NCI-H526 (cell line): ENCODE measurements around the gene AKAP12.
"Not testable (repeated sequence)": the region's sequence is repeated elsewhere in the genome, so short reads cannot be mapped to it uniquely, and the experiment has no call there.

ENCODE experiments used
- DNase-seq, 2 experiments: peaks; one replicate each; lab custom pipeline; 2025; lab: John Stamatoyannopoulos, UW

Gene AKAP12

DNA sequence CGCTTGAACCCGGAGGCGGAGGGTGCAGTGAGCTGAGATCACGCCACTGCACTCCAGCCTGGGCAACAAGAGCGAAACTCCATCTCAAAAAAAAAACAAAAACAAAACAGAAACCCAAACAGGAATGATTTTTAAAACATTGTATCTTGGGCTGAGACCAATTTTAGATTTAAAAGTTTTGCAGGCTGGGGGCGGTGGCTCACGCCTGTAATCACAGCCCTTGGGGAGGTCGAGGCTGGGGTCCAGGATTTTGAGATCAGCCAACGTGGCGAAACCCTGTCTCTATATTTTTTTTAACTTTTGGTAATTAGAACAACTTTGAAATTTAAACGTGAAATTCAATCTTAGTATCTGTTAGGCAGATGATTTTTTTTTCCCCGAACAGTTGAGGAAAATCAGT, 70.5 kb downstream of the AKAP12 start:
- DNase-seq, result no peak

DNA sequence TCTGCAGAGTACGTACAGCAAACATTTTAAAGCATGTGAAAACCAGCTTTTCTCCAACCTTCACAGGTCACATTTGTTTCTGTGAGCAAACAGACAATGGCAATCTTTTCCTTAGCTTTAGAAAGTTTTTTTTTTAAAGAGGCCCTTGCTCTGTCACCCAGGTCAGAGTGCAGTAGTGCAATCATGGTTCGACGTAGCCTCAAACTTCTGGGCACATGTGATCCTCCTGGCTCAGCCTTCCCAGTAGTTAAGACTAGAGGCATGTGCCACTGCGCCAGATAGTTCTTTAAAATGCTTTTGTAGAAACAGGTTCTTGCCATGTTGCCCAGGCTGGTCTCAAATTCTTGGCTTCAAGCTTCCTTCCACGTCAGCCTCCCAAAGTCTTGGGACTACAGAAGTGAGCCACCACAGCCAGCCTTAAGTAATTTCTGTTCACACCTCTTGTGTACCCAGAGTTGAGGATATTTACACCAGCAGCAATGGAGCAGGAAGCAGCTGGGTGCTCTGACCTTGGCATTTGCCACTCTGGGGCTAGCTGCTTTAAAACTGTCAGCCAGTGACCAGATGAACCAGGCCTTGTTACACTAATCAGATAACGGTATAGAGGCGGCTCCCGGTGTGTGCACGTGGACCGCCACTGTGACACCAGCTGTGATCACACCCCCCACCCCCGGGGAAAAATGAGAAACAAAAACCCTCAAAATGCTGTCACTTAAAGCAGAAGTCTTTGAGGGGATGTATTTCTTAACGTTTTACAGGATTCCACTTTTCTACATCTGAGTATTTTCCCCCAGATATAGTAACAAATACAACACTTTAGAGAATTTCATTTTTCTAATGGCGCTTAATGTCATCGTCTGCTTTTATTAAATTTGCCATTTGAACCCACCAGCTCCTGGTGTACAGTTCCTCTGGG, 71.3 kb downstream of the AKAP12 start:
- no peak for DNase-seq

DNA sequence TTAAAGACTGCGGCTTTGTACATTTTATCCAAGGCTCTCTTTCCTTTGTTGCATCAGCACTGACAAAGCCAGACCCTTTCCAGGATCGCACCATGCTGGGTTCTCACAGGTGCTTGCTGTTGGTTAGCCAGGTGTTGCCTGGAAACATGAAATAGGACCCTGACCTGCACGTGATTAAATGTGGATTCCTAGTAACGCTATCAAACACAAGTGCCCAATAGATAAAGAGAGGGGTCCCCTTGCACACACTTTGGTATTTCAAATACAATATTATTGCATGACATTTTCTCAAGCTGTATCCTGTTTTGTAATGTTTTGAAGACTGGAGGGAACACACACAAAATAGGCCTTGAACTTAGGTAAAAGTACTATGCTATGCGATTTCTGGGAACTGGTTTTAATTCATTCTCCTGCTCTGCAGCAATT, 73.3 kb downstream of the AKAP12 start:
- DNase-seq, result peak; percentile 31 to 61

DNA sequence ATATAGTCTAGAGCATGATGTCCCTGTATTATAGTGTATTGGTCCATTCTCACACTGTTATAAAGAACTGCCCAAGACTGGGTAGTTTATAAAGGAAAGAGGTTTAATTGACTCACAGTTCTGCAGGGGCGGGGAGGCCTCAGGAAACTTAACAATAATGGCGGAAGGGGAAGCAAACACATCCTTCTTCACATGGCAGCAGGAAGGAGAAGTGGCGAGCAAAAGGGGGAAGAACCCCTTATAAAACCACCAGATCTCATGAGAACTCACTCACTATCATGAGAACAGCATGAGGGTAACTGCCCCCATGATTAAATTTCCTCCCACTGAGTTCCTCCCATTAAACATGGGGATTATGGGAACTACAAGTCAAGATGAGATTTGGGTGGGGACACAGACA, 75.9 kb downstream of the AKAP12 start:
- not testable (repeated sequence) for DNase-seq

DNA sequence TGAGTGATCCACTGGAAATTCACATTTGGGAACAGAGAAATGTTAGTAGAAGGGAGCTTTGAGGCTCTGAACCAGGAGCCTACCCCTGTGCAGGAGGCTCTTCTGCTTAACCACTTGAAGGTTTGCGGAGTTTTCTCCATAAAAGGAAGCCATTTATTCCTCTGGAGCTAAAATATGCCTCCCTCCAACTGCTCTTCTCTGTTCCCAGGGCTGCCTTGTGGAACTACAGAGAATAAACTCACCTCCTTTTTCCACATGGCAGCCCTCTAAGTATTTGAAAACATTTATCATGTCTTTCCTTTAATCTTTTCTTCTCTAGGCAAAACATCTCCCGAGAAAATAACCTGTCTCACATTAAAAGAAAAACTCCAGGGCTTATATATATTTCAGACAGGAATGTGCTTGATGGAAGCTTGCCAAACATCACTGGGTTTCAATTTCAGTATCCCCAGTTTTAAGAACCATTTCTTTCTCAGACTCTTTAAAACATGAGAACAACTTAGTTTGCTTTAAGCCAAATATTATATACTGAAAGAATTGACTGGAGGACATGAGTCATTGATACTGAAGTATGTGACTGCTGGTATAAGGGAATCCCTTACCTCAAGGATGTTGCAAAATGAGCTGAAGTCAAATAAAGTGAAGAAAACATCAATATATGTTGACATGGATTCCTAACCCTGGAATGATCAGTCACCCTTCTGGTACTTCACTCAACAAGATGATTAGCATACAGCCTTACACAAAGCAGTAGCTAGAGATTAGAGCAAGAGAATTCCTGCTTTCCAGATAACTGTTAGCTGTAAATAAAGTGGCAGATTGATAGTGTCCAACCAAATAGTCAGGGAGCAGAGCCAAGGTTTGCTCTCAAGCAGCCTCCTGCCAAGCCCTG, 77.6 kb downstream of the AKAP12 start:
- no peak for DNase-seq

DNA sequence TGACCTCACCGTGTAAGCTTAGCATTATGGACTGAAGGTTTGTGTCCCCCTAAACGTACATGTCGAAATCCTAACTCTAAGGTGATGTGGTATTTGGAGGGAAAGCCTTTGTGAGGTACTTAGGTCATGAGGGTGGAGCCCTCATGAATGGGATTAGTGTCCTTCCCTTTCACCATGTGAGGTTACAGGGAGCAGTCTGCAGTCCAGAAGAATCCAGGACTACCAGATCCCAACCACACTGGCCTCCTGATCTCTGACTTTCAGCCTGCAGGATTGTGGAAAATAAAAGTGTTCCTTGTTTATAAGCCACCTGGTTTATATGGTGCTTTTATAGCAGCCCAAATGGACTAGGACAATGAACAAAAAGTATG, 78.2 kb downstream of the AKAP12 start:
- no peak for DNase-seq

DNA sequence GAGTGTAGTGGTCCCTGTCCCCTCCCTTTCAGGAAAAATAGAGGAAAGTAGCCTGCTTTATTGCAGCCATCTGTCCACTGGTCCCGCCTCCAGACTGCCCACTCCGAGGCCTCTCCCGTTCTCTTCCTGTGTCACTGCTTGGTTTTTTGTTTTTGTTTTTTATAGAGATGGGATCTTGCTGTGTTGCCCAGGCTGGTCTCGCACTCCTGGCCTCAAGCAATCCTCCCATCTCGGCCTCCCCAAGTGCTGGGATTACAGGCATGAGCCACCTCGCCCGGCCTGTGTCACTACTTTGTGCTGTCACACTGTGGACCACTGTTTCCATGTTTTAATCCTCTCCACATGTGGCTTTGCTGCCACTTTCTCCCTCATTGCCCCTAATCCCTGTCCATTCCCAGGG, 80.4 kb downstream of the AKAP12 start:
- DNase-seq, result no peak

DNA sequence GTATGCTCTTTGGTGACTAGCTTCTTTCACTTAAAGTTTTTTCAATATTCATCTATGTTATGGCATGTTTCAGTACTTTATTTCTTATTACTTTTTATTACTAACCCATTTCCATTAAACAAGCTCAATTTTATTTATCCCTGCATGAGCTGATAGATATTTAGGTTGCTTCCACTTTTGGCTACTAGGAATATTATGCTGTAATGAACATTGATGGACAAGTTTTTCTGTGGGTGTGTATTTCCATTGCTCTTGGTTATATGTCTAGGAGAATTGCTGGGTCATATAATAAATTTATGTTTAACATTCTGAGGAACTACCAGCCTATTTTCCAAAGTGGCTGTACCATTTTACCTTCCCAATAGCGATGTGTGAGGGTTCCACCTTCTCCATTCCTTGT, 81.7 kb downstream of the AKAP12 start:
- no peak for DNase-seq

DNA sequence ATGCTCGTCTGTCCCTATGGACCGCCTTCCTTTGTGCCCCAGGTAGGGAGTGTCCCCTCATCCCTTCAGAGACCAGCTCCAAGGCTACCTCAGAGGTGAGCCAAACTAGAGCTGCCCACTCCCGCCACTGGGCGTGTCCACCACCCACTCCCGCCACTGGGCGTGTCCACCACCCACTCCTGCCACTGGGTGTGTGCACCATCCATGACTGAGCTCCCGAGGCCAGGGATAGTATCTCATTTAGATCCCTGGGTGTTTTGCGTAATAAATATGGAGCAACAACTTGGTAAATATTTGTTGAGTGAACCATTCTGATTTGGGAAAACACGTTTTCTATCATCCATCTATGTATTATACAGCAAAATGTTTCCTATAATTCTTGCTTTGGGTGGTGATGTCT, 82.8 kb downstream of the AKAP12 start:
- DNase-seq, result no peak

DNA sequence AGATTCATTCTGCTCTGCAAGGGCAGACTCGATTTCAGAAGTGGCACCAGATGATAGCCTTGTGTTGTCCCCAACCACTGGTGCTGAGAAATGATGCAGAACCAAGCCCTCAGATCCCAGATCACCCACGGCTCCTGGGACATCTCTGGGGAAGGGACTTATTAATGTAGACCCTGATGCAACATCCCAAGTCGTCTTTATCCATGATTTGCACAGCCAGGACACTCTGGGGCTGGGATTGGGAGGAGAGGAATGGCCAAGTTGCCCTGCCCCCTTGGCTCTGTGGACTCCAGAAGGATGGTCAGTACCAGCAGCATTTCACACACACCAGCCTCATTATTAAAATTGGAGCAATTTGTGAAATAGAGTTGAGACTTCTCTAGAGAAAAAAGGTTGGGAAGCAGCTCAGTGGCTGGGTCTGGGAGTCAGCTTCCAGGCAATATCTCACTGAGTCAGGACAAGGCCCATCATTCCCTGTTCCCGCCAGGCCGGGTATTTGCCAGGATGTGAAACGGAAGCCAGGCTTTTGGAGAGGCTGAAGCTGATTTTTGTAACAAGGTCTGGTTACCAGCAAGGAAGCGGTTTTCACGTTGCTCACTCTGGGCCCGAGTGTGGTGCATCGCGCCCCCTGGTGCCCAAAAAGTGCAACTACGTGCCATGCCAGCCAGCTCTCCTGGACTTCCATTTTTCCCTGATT, 84.2 kb downstream of the AKAP12 start:
- DNase-seq, result peak; percentile 16 to 81

DNA sequence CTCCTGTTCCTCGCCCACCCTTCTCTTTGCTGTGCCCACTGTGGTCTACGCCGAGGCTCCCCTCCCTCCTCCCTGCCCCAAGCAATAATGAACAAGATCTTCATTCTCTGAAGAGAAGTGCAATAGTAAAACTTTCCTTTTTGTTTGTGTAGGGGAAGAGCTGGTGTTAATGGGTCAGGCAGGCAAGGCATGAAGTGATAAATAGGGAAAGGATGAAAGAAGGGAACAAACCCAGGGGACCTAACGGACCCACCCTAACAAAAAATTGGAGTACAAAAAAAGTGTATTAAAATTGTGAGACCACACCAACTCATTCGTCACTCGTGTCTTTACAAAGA, 84.7 kb downstream of the AKAP12 start:
- DNase-seq, result no peak

DNA sequence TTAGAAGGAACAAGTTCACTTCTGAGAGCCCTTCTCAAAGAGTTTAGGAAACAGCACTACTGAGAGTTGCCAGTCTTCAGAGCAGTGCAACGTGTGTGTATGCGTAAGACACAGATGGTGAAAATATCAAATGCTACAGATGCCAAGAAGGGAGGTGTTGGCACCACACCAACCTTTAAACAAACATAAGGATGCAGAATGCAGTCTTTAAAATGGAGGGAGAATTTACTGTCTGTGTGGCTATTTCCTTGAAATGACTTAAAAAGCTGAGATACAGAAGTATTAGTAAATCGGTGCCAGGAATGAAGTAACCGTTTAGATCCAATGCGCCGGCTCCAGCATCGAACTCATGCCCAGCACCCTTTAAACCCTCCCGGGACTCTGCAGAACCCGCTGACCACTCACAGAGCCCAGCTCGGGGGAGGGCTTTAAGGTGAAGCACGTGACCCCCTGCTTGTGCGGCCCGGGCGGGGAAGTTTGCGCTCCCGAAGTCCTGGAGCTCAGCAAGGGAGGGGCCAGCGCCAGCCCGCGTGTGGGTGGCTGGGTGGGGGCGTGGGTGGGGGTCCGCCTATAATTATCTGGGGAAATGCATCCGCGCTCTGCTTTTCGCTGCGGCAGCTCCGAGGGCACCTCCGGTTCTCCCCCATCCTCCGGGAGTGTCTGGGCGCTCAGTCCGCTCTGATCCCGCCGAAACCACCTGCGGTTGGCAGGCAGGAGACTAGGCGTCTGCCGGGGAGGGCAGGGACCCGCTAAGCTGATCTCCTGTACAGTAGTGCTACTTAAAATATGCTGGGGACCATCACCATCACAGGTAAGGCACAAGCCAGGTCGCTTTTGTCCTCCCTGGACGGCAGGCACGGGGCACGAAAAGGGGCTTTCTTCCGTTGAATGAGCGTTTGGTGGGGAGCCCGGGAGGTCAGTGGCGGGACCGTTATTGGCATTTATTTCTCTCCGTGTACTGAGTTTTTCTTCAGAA, 85.6 kb downstream of the AKAP12 start:
- peak in 1 of 2 experiments; percentile 53 for DNase-seq

DNA sequence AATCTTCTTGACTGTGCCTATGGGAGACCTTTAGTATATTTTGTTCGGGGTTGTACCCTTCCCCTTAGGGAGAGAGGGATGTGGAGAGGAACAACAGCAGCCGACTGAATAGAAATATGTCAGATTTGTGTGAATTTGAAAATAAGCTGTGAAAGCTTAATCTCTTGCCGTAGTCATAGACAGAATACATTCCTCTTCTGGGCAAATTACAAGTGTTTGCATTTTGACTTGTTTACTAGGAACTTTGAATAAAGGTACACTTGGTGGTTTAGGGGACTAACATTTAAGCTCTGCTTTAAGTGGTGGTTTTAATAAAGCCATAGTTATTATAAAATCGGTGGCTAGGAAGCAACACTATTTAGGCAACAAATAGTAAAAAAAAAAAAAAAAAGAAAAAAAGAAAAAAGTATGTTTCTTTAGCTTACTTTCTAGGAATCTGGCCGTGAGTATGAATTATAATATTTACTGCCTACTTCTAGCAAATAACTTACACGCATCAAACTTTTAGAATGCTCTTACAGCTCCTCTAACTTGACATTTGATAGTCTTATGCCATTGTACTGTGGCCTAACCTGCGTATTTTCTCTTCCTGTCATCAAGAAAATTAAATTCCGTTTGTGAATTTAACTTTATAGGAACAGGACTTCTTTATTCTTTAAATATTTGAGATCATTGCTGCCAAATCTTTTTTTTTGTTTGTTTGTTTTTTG, 86.5 kb downstream of the AKAP12 start:
- DNase-seq, result no peak

DNA sequence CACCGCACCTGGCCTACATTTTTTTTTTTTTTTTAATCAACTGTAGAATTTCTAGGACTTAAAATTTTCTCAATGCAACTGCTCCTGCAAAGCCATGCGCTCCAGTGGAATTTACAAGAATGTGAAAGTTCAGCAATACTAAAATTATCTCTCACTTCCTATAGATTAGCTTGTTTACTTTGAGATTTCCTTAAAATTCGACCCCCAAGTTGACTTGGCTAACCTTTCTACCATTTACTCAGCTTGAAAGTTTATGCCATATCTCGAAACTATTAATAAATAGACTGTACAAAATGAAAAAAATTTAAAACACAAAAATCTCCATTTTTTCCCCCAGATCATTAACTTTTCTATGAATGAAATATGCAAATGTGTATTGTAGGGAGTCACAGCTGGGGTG, 87.3 kb downstream of the AKAP12 start:
- DNase-seq, result no peak

DNA sequence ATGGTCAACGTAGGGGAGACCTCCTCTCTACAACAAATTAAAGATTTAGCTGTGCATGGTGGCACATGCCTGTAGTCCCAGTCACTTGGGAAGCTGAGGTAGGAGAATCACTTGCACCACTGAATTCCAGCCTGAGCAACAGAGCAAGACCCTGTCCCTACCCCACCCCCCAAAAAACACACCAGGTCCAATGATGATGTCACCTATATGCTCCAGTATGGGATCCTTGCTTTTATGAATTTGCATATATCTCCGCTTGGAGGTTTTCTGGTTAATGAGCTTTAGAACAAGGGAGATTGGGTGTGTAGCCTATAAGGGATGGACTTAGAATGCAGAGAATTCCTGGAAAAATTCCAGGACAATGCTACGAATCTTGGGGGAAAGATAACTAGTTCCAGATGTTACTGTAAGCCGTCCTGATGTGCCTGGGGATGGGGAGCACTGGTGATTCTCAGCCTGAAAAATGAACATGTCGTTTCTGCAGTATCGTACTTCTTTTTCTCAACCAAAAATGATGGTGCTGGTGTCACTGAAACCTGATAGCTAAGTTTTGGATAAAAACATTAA, 90.4 kb downstream of the AKAP12 start:
- DNase-seq, result no peak

DNA sequence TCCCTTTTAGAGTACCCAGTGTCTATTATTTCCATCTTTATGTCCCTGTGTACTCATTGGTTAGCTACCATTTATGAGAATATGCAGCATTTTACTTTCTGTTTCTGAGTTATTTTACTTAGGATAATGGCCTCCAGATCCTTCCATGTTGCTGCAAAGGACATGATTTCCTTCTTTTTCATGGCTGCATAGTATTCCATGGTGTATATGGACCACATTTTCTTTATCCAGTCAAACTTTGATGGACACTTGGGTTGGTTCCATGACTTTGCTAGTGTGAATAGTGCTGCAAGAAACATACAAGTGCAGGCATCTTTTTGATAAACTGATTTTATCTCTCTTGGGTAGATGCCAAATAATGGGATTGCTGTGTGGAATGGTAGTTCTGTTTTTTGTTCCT, 96.2 kb downstream of the AKAP12 start:
- DNase-seq, result no peak

DNA sequence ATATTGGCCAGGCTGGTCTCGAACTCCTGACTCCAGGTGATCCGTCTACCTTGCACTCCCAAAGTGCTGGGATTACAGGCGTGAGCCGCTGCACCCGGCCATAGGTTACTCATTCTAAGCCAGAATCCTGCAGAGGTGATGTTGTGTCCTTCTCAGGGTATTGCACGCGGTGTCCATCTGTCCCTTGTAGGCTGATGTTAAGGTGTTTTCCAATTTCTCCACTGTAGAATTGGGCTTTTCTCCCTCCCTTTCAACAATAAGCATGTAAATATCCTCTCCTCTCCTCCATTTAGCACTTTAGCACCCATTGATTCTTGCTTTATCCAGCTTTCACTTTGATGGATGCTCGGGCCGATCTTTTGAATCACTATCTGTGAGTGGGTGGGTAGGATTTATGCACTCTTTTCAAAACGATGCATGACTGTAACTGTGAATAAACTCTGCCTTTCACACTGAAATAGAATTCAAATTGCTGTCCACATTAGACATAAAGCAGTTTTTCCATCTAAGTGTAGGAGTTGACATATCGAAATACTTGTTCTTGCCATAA, 99.0 kb downstream of the AKAP12 start:
- DNase-seq, result no peak

DNA sequence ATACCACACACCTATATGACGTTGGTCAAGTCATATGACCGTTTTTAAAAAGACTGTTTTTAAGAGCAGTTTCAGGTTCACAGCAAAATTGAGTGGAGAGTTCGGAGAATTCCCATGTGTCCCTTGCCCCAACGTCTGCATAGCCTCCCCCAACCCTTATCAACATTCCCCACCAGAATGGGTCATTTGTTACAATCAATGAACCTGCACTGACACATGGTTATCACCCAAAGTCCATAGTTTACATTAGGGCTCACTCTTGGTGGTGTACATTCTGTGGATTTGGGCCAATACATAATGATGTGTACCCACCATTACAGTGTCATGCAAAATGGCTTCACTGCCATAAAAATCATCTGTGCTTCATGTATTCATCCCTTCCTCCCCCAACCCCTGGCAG, 99.6 kb downstream of the AKAP12 start:
- no peak for DNase-seq

DNA sequence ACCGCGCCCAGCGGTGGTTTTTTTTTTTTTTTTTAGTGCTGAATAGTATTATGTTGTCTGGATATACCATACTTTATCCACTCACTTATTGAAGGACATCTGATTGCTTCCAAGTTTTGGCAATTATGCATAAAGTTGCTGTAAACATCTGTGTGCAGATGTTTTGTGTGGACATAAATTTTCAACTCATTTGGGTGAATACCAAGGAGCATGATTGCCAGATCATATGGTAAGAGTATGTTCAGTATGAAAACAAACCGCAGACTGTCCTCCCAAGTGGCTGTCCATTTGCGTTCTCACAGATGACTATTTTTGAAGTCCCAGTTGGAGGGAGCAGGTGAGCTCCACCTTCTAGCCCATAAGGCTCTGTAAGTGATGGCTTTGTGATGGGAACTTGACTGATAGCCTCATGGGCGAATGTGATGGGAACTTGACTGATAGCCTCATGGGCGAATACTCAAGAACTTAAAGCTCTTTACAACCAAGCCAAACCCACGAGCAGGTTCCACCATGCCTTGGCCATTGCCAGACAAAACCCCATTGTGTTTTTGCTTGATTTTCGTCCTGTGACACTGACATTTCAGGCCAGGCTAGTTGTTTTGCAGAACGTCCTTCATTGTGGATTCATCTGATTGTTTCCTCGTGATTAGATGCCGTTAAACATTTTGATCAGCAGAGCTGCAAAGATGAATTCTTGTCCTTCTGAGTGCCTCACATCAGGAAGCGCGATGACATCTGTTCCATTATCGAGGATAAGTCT, 100.6 kb downstream of the AKAP12 start:
- DNase-seq, result no peak
